K562 (cell line): ENCODE results near the gene ARMC7. TPM values are rescaled to one million over a fixed set of nuclear protein-coding genes. Genes with fewer than 3 reads are reported as not detected.

ENCODE experiments used
- BCL6 ChIP-seq: fragments of 250-450 bp; sonication (Bioruptor Pico); IDR thresholded peaks from 2 replicates; pipeline ENCODE4 v1.4.0; 2020
- BRCA1 ChIP-seq, 2 experiments: fragments of 450-650 bp in 1 of 2; sonication (generic) in 1 of 2; formaldehyde crosslinking in 1 of 2; IDR thresholded peaks; 2 replicates each; pipeline versions ENCODE4 v1.5.0 to v1.6.1; 2017 to 2020; ENCODE audit warnings: mild to moderate bottlenecking in 1 of 2, missing genetic modification reagents in 1 of 2
- CREM ChIP-seq: IDR thresholded peaks from 2 replicates; pipeline ENCODE4 v1.6.1; 2014; ENCODE audit warnings: antibody characterized with exemption, low read depth
- DPF2 ChIP-seq: fragments of 450-650 bp; IDR thresholded peaks from 2 replicates; pipeline ENCODE4 v1.6.1; 2016
- GABPB1 ChIP-seq: sonication (generic); formaldehyde crosslinking; IDR thresholded peaks from 2 replicates; pipeline ENCODE4 v1.8.0; 2022; ENCODE audit warnings: mild to moderate bottlenecking, missing genetic modification reagents
- HMGN3 ChIP-seq: IDR thresholded peaks from 2 replicates; pipeline ENCODE4 v1.6.1; 2011; ENCODE audit warnings: borderline replicate concordance, low read depth, mild to moderate bottlenecking, mixed read lengths, low read length; ENCODE audit not compliant: insufficient read length; ENCODE audit errors: extremely low read depth
- IRF2 ChIP-seq: sonication (generic); formaldehyde crosslinking; IDR thresholded peaks from 2 replicates; pipeline ENCODE4 v1.8.1; 2022; ENCODE audit warnings: mild to moderate bottlenecking, missing genetic modification reagents
- NFATC3 ChIP-seq: fragments of 450-650 bp; IDR thresholded peaks from 2 replicates; pipeline ENCODE4 v1.6.1; 2017; ENCODE audit warnings: mild to moderate bottlenecking
- NR2C2 ChIP-seq, 2 experiments: fragments of 200-800 bp in 1 of 2; sonication (Bioruptor generic) in 1 of 2; sonication (generic) in 1 of 2; formaldehyde crosslinking in 1 of 2; IDR thresholded peaks; 2 replicates each; pipeline versions ENCODE4 v1.6.1 to v1.8.0; 2016 to 2022; ENCODE audit warnings: mild to moderate bottlenecking in 1 of 2, missing compliant biosample characterization in 1 of 2, missing genetic modification characterization in 1 of 2, missing genetic modification reagents in 1 of 2
- SMARCA4 ChIP-seq: fragments of 450-650 bp; IDR thresholded peaks from 2 replicates; pipeline ENCODE4 v1.6.1; 2016
- SP1 ChIP-seq: sonication (generic); formaldehyde crosslinking; IDR thresholded peaks from 2 replicates; pipeline ENCODE4 v1.8.1; 2022; ENCODE audit warnings: mild to moderate bottlenecking, missing genetic modification reagents
- TAF1 ChIP-seq: IDR thresholded peaks from 2 replicates; pipeline ENCODE4 v1.6.1; 2011; ENCODE audit warnings: mild to moderate bottlenecking, low read length, moderate library complexity; ENCODE audit not compliant: insufficient read depth, control insufficient read depth, severe bottlenecking; ENCODE audit errors: extremely low read depth
- TCF15 ChIP-seq: fragments of 250-450 bp; sonication (Bioruptor Pico); IDR thresholded peaks from 2 replicates; pipeline ENCODE4 v1.8.0; 2022; ENCODE audit warnings: moderate library complexity, mild to moderate bottlenecking, inconsistent platforms
- TCF3 ChIP-seq: sonication (generic); formaldehyde crosslinking; IDR thresholded peaks from 2 replicates; pipeline ENCODE4 v1.4.0; 2020; ENCODE audit warnings: mild to moderate bottlenecking, missing genetic modification reagents
- TRIM25 ChIP-seq: fragments of 450-650 bp; IDR thresholded peaks from 2 replicates; pipeline ENCODE4 v1.7.0; 2016; ENCODE audit warnings: borderline replicate concordance
- ZNF239 ChIP-seq: fragments of 250-450 bp; sonication (Bioruptor Pico); IDR thresholded peaks from 2 replicates; pipeline ENCODE4 v1.4.0; 2020; ENCODE audit warnings: mild to moderate bottlenecking
- ZNF263 ChIP-seq: sonication (generic); formaldehyde crosslinking; IDR thresholded peaks from 2 replicates; pipeline ENCODE4 v1.8.0; 2022; ENCODE audit warnings: mild to moderate bottlenecking, missing genetic modification reagents, borderline replicate concordance
- ZNF668 ChIP-seq: fragments of 250-450 bp; sonication (Bioruptor Pico); IDR thresholded peaks from 2 replicates; pipeline ENCODE4 v1.8.0; 2022; ENCODE audit warnings: mild to moderate bottlenecking, inconsistent platforms
- polyA plus RNA-seq, 8 experiments: library from polyadenylated mRNA; depleted of rRNA in 4 of 8; stranded (reverse) in 5 of 8; unstranded in 3 of 8; fragments of >200 nt; fragmentation: Nextera tagmentation in 2 of 8; fragmentation: Illumina TruSeq in 1 of 8; extraction: Ambion mirVana in 2 of 8; extraction: Trizol in 1 of 8; gene quantifications; 2 replicates each; pipeline versions ENCODE4 v1.2.1 to v1.2.3, GENCODE V29; 2011 to 2014; ENCODE audit warnings: inconsistent platforms in 1 of 8, missing spikeins in 1 of 8
- total RNA-seq, 7 experiments: library from RNA; depleted of rRNA in 6 of 7; stranded (reverse); fragments of >200 nt in 6 of 7; fragmentation: Illumina TruSeq in 2 of 7; extraction: Trizol in 2 of 7; gene quantifications; 2 replicates each; pipeline versions ENCODE4 v1.2.1 to v1.2.3, GENCODE V29; 2011 to 2021; ENCODE audit warnings: low replicate concordance in 1 of 7
- TF ChIP-seq, protein P1 (sequence below): fragments of 250-450 bp; sonication (Bioruptor Pico); IDR thresholded peaks from 2 replicates; pipeline ENCODE4 v1.4.0; 2020
- TF ChIP-seq, protein P2 (sequence below): fragments of 250-450 bp; sonication (Bioruptor Pico); IDR thresholded peaks from 2 replicates; pipeline ENCODE4 v1.4.0; 2020; ENCODE audit warnings: mild to moderate bottlenecking, moderate library complexity
- TF ChIP-seq, protein P3 (sequence below): IDR thresholded peaks from 2 replicates; pipeline ENCODE4 v1.6.1; 2012; ENCODE audit warnings: low read depth, low read length, improper control_type of control experiment, borderline replicate concordance

The ARMC7 gene
- total and polyA plus RNA-seq, 9 of the 15 experiments (the other 6 are each of a cell fraction or from before 2014, with no cell fraction given) = 1.4 to 15.2 (median 5.9) TPM

DNA sequence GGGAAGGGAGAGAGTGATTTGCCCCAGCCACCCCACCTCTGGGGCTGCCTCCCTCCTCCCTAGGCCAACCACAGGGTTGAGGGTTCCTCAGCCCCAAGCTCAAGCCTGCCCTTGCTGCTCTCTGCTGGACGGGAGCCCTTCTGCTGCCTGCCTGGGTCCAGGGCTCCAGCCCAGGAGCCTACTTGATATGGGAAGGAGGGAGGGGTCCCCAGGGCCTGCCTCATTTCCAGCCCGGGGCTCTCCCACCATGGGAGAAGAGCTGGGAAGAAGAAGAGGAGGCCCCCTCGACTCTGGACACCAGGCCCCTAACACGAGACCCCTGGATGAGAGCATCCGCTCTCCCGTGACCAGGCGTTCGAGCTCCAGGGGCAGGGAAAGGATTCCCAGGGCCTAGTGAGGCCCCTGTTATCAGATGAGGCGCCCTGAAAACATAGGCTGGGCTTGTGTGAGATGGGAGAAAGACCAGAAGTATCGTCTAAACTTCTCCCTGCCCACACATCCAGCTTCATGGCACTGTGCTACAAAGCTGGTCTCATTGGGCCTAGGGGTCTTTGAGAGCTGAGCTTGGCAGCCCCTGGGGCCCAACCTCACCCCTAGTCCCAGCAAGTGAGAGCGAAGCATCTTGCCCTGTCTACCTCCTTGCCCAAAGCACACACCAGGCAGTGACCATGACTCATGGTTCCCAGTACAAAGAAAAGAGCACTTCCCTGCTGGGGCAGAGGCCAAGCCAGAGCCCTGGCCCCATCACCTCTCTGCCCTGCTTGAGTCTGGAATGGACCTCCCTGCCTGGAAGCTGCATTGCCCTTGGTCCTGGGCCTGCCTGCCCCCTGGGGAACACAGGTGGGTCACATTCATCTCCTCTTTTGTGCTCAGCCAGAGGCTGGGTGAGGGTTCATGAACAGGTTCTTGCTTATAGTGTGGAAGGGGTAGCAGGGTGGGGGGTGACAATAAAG lies 21.0 kb upstream of the ARMC7 start (continued):
- TF ChIP-seq TAF1 = no peak
- TF ChIP-seq GABPB1 (CRISPR knock-in tag) = no peak
- TF ChIP-seq DPF2 = no peak
- TF ChIP-seq, protein P1, sequence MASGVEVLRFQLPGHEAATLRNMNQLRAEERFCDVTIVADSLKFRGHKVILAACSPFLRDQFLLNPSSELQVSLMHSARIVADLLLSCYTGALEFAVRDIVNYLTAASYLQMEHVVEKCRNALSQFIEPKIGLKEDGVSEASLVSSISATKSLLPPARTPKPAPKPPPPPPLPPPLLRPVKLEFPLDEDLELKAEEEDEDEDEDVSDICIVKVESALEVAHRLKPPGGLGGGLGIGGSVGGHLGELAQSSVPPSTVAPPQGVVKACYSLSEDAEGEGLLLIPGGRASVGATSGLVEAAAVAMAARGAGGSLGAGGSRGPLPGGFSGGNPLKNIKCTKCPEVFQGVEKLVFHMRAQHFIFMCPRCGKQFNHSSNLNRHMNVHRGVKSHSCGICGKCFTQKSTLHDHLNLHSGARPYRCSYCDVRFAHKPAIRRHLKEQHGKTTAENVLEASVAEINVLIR (CRISPR knock-in tag) = no peak
- TF ChIP-seq NFATC3 = no peak
- no peak for TF ChIP-seq BCL6 (CRISPR knock-in tag)
- TF ChIP-seq TCF3 (CRISPR knock-in tag) = no peak
- TF ChIP-seq ZNF263 = 0 out of 2 replicates have a peak, but pooled peaks have one; percentile 22
- no peak for TF ChIP-seq ZNF239 (CRISPR knock-in tag)
- no peak for TF ChIP-seq CREM
- no peak for TF ChIP-seq TCF15 (CRISPR knock-in tag)
- no peak for TF ChIP-seq HMGN3
- TF ChIP-seq SMARCA4 = 0 out of 2 replicates have a peak, but pooled peaks have one; percentile 25
- TF ChIP-seq SP1 (CRISPR knock-in tag) = no peak
- no peak for TF ChIP-seq TRIM25
- no peak for TF ChIP-seq IRF2 (CRISPR knock-in tag)
- TF ChIP-seq, protein P2, sequence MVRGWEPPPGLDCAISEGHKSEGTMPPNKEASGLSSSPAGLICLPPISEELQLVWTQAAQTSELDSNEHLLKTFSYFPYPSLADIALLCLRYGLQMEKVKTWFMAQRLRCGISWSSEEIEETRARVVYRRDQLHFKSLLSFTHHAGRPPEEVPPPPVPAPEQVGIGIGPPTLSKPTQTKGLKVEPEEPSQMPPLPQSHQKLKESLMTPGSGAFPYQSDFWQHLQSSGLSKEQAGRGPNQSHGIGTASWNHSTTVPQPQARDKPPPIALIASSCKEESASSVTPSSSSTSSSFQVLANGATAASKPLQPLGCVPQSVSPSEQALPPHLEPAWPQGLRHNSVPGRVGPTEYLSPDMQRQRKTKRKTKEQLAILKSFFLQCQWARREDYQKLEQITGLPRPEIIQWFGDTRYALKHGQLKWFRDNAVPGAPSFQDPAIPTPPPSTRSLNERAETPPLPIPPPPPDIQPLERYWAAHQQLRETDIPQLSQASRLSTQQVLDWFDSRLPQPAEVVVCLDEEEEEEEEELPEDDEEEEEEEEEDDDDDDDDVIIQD (CRISPR knock-in tag) = no peak
- no peak for TF ChIP-seq NR2C2 (CRISPR knock-in tag; IDR thresholded peaks at IDR 0.05)
- TF ChIP-seq NR2C2 (tag; IDR thresholded peaks at IDR 0.05) = peak; percentile 34; the same call in 1 of the 2 replicates
- no peak for TF ChIP-seq BRCA1 (IDR thresholded peaks at IDR 0.05)
- no peak for TF ChIP-seq BRCA1 (CRISPR knock-in tag; IDR thresholded peaks at IDR 0.05)
- TF ChIP-seq, protein P3, sequence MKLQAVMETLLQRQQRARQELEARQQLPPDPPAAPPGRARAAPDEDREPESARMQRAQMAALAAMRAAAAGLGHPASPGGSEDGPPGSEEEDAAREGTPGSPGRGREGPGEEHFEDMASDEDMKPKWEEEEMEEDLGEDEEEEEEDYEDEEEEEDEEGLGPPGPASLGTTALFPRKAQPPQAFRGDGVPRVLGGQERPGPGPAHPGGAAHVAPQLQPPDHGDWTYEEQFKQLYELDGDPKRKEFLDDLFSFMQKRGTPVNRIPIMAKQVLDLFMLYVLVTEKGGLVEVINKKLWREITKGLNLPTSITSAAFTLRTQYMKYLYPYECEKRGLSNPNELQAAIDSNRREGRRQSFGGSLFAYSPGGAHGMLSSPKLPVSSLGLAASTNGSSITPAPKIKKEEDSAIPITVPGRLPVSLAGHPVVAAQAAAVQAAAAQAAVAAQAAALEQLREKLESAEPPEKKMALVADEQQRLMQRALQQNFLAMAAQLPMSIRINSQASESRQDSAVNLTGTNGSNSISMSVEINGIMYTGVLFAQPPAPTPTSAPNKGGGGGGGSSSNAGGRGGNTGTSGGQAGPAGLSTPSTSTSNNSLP = no peak
- TF ChIP-seq ZNF668 (CRISPR knock-in tag) = no peak
